Body of pancreas (tissue), 4 donors: ENCODE results near the gene TSPEAR. TPM values are rescaled to one million over a fixed set of nuclear protein-coding genes. Genes with fewer than 3 reads are reported as not detected.

Experiments used
- ATAC-seq: fragments of 150-250 bp; one replicate; pipeline ENCODE4 v1.9.1; 2016
- DNase-seq, 4 donors: peaks; one replicate each; pipeline ENCODE4 v3.0.0-alpha.2; 2019
- H3K27ac ChIP-seq, 4 donors: fragments of 200-600 bp; sonication (generic); 1 replicate in 3 of 4; 2 replicates in 1 of 4; pipeline versions ENCODE4 v1.5.1 to v1.6.1; 2016 to 2019; ENCODE audit warnings: mild to moderate bottlenecking in 1 of 4, mixed read lengths in 1 of 4, moderate library complexity in 1 of 4
- H3K27me3 ChIP-seq, 2 donors: fragments of 200-600 bp; sonication (generic); one replicate each; pipeline ENCODE4 v1.6.0; 2016; ENCODE audit warnings: mild to moderate bottlenecking in 1 of 2
- H3K36me3 ChIP-seq, 2 donors: fragments of 200-600 bp; sonication (generic); replicated peaks in 1 of 2; 2 replicates each; pipeline ENCODE4 v1.5.1; 2016; ENCODE audit warnings: low read depth in 2 of 2; ENCODE audit not compliant: insufficient read depth in 1 of 2
- H3K4me1 ChIP-seq: fragments of 200-600 bp; sonication (generic); one replicate; pipeline ENCODE4 v1.6.0; 2016
- H3K4me3 ChIP-seq, 2 donors: fragments of 200-600 bp; sonication (generic); 1 replicate in 1 of 2; 2 replicates in 1 of 2; pipeline ENCODE4 v1.5.1; 2016 to 2019
- H3K9me3 ChIP-seq, 3 donors: fragments of 200-600 bp; sonication (generic); 1 replicate in 2 of 3; 2 replicates in 1 of 3; pipeline ENCODE4 v1.5.1; 2016
- POLR2A ChIP-seq, 3 donors: fragments of 450-650 bp; IDR thresholded peaks; one replicate each; pipeline ENCODE4 v1.6.1; 2016; ENCODE audit warnings: antibody characterized with exemption in 3 of 3, mild to moderate bottlenecking in 2 of 3
- WGBS, 2 donors: methylation state at CpG; one replicate each; pipeline ENCODE4 v1.1.5; 2017; 5-methylcytosine and 5-hydroxymethylcytosine counted together
- intact Hi-C: fragments of 100-400 bp; cut with DNase I; formaldehyde crosslinking; loops from one replicate; pipeline ENCODE4 v1.15.1; 2023
- total RNA-seq, 2 donors: library from RNA; depleted of rRNA; stranded (reverse); fragments of >200 nt; gene quantifications; one replicate each; pipeline ENCODE4 v1.1.0, GENCODE V29; 2016
- TF ChIP-seq, protein P1 (sequence below), 7 experiments: fragments of 450-650 bp in 4 of 7; fragments of 200-600 bp in 3 of 7; sonication (generic) in 3 of 7; IDR thresholded peaks; one replicate each; pipeline ENCODE4 v1.5.1; 2016 to 2019; ENCODE audit warnings: antibody characterized with exemption in 7 of 7

The TSPEAR gene
- total RNA-seq, 2 donors from 2014 or later: 0.52 TPM; not detected in 1

DNA sequence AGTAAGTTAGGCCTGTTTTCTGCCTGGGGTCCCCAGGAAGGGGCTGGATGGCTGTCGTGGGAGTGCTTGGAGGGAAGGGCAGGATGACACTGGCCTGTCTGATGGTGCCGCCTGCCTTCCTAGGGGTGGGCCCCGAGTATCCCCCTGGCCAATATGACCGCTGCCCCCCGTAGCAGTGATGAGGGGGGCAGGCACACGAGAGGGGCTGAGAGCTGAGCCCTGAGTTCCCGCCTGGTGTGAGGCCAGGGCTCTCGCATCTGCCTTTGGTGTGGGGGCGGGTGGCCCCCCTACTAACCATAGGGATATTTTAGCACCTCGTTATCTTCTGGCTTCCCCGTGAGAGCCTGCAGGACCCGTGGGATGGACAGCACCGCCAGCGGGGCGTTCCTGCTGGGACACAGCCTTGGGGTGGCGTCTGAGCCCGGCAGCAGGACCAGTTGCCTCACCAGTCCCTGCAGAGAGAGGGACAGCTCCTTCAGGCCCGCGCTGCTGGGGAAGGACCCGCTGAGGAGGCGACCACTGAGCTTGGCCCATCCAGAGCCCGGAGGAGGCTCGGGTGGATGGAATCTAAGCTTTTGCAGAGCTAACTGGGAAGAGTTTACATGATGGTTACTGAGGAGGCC lies 181.8 kb downstream of the TSPEAR start:
- TF ChIP-seq POLR2A (IDR thresholded peaks at IDR 0.05): no peak
- TF ChIP-seq, protein P1, sequence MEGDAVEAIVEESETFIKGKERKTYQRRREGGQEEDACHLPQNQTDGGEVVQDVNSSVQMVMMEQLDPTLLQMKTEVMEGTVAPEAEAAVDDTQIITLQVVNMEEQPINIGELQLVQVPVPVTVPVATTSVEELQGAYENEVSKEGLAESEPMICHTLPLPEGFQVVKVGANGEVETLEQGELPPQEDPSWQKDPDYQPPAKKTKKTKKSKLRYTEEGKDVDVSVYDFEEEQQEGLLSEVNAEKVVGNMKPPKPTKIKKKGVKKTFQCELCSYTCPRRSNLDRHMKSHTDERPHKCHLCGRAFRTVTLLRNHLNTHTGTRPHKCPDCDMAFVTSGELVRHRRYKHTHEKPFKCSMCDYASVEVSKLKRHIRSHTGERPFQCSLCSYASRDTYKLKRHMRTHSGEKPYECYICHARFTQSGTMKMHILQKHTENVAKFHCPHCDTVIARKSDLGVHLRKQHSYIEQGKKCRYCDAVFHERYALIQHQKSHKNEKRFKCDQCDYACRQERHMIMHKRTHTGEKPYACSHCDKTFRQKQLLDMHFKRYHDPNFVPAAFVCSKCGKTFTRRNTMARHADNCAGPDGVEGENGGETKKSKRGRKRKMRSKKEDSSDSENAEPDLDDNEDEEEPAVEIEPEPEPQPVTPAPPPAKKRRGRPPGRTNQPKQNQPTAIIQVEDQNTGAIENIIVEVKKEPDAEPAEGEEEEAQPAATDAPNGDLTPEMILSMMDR (IDR thresholded peaks at IDR 0.05): no peak
- Histone ChIP-seq H3K27ac (no peak overlapping the region), H3K27me3 (no peaks in the 10 kb centered on the region), H3K4me3 (no peak overlapping the region), H3K4me1 (no peaks in the 10 kb centered on the region), H3K36me3 (no peaks in the 10 kb centered on the region), H3K9me3 (no peaks in the 10 kb centered on the region)
- DNase-seq: peak in 1 of 4 donors; percentile 3
- 20 to 56% methylated on average over 1 to 16 of the region's 23 CpGs for WGBS, 2 donors
- no peak for ATAC-seq
- intact Hi-C loops: no loop called here

DNA sequence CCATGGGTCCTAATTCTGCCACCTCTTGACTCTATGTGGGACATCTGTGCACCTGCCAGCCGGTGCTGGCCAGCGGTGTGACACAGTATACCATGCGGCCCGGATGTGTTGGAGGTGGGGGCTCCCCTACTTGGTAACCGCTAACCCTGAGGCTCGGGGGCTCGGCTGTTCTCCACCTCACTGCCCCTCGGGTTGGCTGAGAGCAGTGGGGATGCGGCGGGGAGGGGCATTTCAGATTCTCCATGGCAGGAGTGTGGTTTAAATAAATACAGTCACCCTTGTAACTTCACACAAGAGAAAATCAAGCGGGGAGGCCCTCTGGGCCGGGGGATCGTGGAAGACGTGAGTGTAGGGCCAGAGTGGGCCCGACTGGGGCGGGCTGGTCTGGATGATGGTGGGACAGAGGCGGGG lies 182.4 kb downstream of the TSPEAR start:
- Histone ChIP-seq H3K27me3 (no peaks in the 10 kb centered on the region), H3K4me3 (no peak overlapping the region), H3K9me3 (no peaks in the 10 kb centered on the region), H3K27ac (no peak overlapping the region), H3K4me1 (no peaks in the 10 kb centered on the region), H3K36me3 (no peaks in the 10 kb centered on the region)
- intact Hi-C loops: no loop called here
- TF ChIP-seq, protein P1 (IDR thresholded peaks at IDR 0.05): no peak
- no peak for TF ChIP-seq POLR2A (IDR thresholded peaks at IDR 0.05)
- DNase-seq (peak in 1 of 4 donors; percentile 1), ATAC-seq (no peak)
- WGBS, 2 donors: 78 to 79% methylated on average over 15 to 17 of the region's 17 CpGs

DNA sequence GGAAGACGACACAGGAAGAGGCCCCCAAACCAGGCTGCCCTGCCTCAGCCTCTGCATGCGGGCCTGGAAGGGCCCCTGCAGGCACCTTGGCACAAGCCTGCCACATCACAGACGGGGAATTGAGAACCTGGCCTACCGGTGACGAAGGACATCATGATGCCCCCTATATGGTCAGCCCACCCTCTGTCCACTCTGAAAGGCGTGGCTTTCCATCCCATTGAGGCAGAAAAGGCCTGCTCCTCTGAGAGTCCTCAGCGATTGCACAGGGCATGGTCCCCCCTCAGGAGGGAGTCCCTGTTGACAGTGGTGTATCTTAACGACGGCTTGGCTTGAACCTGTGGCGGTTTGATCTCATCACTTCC lies 182.8 kb downstream of the TSPEAR start:
- ATAC-seq: no peak
- no peaks in the 10 kb centered on the region for H3K27me3 ChIP-seq
- DNase-seq: peak in 1 of 4 donors; percentile 6

DNA sequence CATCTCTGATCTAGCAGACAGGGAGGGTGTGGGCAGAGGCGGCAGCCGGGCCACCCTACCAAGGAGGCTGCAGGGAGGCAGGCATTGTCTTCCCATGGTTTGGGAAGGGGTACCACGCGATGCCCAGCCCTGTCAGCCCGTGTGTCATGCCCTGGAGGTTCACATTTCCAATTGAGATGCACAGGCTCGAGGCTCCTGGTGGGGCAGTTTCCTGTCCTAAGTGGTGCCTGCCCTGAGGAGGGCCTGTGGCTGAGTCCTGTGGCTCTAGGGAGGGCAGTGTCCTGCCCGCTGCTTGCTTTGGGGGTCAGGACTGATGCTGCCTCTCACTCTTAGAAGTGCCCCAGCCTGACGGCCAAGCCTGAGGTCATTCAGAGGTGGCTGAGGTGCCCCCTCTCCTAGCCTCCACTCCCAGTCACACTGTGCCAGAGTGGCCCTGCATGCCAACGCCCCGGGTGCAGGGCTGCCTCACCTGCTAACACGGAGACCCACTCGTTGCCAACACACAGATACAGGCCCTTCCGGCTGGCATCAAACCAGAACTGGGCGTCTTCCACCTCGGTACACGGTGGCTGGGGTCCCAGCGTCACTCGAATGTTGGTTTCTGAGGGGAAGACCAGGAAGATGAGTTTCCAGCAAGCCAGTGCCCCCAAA lies 183.3 kb downstream of the TSPEAR start:
- peak in 2 of 4 donors; percentile 3 to 5 for DNase-seq
- no peaks in the 10 kb centered on the region for H3K27me3 ChIP-seq
- no peak for ATAC-seq

More for the DNA sequence above, 182.8 kb downstream of the TSPEAR start:
- H3K36me3 ChIP-seq: no peaks in the 10 kb centered on the region
- H3K4me1 ChIP-seq: no peaks in the 10 kb centered on the region
- TF ChIP-seq, protein P1 (IDR thresholded peaks at IDR 0.05): no peak
- TF ChIP-seq POLR2A (IDR thresholded peaks at IDR 0.05): no peak
- intact Hi-C loops: no loop called here
- no peaks in the 10 kb centered on the region for H3K9me3 ChIP-seq
- no peak overlapping the region for H3K4me3 ChIP-seq
- 51 to 78% methylated on average over 4 to 10 of the region's 10 CpGs for WGBS, 2 donors
- no peak overlapping the region for H3K27ac ChIP-seq

More for the DNA sequence above, 183.3 kb downstream of the TSPEAR start:
- Histone ChIP-seq H3K27ac (no peak overlapping the region), H3K36me3 (no peaks in the 10 kb centered on the region), H3K4me3 (no peak overlapping the region), H3K4me1 (no peaks in the 10 kb centered on the region), H3K9me3 (no peaks in the 10 kb centered on the region)
- TF ChIP-seq, protein P1 (IDR thresholded peaks at IDR 0.05): no peak
- TF ChIP-seq POLR2A (IDR thresholded peaks at IDR 0.05): no peak
- 67 to 76% methylated on average over 10 to 18 of the region's 18 CpGs for WGBS, 2 donors
- intact Hi-C loops: no loop called here
